Transverse colon (tissue), 4 donors: Measurements from ENCODE around the gene TTC38. TPM values are rescaled to one million over a fixed set of nuclear protein-coding genes. Genes with fewer than 3 reads are reported as not detected.

Experiments
- DNase-seq: peaks from one replicate; pipeline ENCODE4 v3.0.0-alpha.2; 2019
- H3K27ac ChIP-seq, 4 donors: fragments of 200-600 bp; sonication (generic); 2 replicates each; pipeline ENCODE4 v1.5.1; 2016 to 2018; ENCODE audit warnings: inconsistent platforms in 4 of 4
- H3K27me3 ChIP-seq: fragments of 200-600 bp; sonication (generic); 2 replicates; pipeline ENCODE4 v1.5.1; 2017; ENCODE audit warnings: inconsistent platforms
- H3K36me3 ChIP-seq, 4 donors: fragments of 200-600 bp; sonication (generic); 2 replicates each; pipeline ENCODE4 v1.5.1; 2017 to 2019; ENCODE audit warnings: inconsistent platforms in 4 of 4
- H3K4me1 ChIP-seq, 4 donors: fragments of 200-600 bp; sonication (generic); 2 replicates each; pipeline ENCODE4 v1.5.1; 2017 to 2020; ENCODE audit warnings: inconsistent platforms in 4 of 4
- H3K4me3 ChIP-seq, 4 donors: fragments of 200-600 bp; sonication (generic); 1 replicate in 1 of 4; 2 replicates in 3 of 4; pipeline versions ENCODE4 v1.5.1 to v1.6.1; 2017 to 2019; ENCODE audit warnings: inconsistent platforms in 4 of 4
- H3K9me3 ChIP-seq, 2 donors: fragments of 200-600 bp; sonication (generic); 2 replicates each; pipeline ENCODE4 v1.5.1; 2017 to 2019; ENCODE audit warnings: inconsistent platforms in 2 of 2
- EP300 ChIP-seq: sonication (generic); formaldehyde crosslinking; IDR thresholded peaks from one replicate; pipeline ENCODE4 v1.6.1; 2017; ENCODE audit warnings: antibody characterized with exemption, low read depth
- POLR2A ChIP-seq: fragments of 450-650 bp; IDR thresholded peaks from one replicate; pipeline ENCODE4 v1.6.1; 2016; ENCODE audit warnings: antibody characterized with exemption, mild to moderate bottlenecking, moderate library complexity
- POLR2AphosphoS5 ChIP-seq, 3 donors: sonication (generic); formaldehyde crosslinking; IDR thresholded peaks; one replicate each; pipeline ENCODE4 v1.6.1; 2016; ENCODE audit warnings: antibody characterized with exemption in 3 of 3
- WGBS, 2 donors: methylation state at CpG; one replicate each; pipeline ENCODE4 v1.1.5; 2018; ENCODE audit warnings: low coverage in 1 of 2; 5-methylcytosine and 5-hydroxymethylcytosine counted together
- in situ Hi-C, 4 donors: fragments of 200-750 bp; cut with MboI; loops; one replicate each; pipeline versions ENCODE4 v1.15.0 to v1.15.1; 2017; ENCODE audit warnings: low sequenced_read_pairs in 3 of 4, low pct_ligation_motif_present in 1 of 4, low pct_unique_long_range_greater_than_20kb in 1 of 4
- intact Hi-C: fragments of 100-400 bp; cut with DNase I; formaldehyde crosslinking; loops from one replicate; pipeline ENCODE4 v1.15.1; 2023; ENCODE audit warnings: low total_unique reads
- total RNA-seq, 4 donors: library from RNA; depleted of rRNA; stranded (reverse); fragments of >200 nt; gene quantifications; one replicate each; pipeline ENCODE4 v1.1.0, GENCODE V29; 2016
- TF ChIP-seq, protein P1 (sequence below), 5 experiments: fragments of 200-600 bp in 3 of 5; fragments of 450-650 bp in 2 of 5; sonication (generic) in 3 of 5; IDR thresholded peaks; 1 replicate in 2 of 5; 2 replicates in 3 of 5; pipeline ENCODE4 v1.5.1; 2016 to 2017; ENCODE audit warnings: antibody characterized with exemption in 5 of 5, inconsistent platforms in 3 of 5, mild to moderate bottlenecking in 2 of 5, moderate library complexity in 1 of 5

The TTC38 gene
- total RNA-seq, 4 donors from 2014 or later = 167 to 316 (median 292) TPM

DNA sequence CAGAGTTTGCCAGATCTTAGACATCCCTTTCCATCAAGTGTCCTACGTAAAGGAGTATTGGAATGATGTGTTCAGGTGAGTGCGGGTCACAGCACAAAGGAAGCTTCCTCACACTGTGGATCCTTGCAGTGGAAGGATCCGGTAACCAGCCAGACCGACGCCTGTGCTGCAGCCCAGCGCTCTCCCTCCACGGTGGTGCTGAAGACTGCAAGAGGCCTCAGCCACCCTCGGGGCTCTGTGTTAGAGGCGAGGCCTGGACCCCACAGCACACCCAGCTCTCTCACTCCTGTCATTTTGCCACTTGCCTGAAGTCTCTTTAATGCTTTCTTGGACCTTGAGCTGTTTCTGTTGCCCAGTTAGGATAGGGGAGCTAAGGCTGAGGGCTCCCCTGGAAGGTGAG is 70.1 kb downstream of the TTC38 start:
- no peak for DNase-seq
- TF ChIP-seq POLR2AphosphoS5 (IDR thresholded peaks at IDR 0.05) (no peak), POLR2A (no peak), EP300 (no peak)
- TF ChIP-seq, protein P1, sequence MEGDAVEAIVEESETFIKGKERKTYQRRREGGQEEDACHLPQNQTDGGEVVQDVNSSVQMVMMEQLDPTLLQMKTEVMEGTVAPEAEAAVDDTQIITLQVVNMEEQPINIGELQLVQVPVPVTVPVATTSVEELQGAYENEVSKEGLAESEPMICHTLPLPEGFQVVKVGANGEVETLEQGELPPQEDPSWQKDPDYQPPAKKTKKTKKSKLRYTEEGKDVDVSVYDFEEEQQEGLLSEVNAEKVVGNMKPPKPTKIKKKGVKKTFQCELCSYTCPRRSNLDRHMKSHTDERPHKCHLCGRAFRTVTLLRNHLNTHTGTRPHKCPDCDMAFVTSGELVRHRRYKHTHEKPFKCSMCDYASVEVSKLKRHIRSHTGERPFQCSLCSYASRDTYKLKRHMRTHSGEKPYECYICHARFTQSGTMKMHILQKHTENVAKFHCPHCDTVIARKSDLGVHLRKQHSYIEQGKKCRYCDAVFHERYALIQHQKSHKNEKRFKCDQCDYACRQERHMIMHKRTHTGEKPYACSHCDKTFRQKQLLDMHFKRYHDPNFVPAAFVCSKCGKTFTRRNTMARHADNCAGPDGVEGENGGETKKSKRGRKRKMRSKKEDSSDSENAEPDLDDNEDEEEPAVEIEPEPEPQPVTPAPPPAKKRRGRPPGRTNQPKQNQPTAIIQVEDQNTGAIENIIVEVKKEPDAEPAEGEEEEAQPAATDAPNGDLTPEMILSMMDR (IDR thresholded peaks at IDR 0.05) = no peak
- Histone ChIP-seq H3K4me1 (peaks cover 7 to 15% (median 10%) of the 10 kb centered on the region in 4 donors), H3K27ac (no peak overlapping the region), H3K4me3 (no peak overlapping the region), H3K36me3 (peaks cover 0 to 40% (median 10%) of the 10 kb centered on the region in 4 donors), H3K27me3 (no peaks in the 10 kb centered on the region), H3K9me3 (no peaks in the 10 kb centered on the region)
- WGBS, 2 donors = 83% methylated on average over 9 of the region's 9 CpGs; no CpG with 5 or more reads in 1 of the 2 donors
- in situ Hi-C loops (no loop called here), intact Hi-C loops (no loop called here)

DNA sequence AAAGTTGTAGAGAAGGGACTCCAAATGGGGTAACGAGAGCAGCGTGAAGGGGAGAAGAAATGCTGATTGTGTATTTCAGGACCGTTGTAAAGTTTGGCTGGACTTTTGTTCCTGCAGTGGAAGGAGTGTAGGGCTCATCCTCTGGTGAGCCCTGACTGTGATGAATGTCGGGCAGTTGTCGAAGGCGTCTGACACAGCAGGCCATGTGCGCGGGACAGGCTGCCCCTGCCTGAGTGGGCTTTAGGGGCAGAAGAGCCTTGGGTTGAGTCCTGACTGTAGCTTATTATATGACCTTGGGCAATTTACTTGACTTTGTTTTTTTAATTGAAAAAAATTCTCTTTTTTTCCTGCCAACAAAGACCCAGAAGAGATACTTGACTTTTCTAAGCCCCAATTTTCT is 70.8 kb downstream of the TTC38 start:
- H3K4me3 ChIP-seq = no peak overlapping the region
- no peaks in the 10 kb centered on the region for H3K9me3 ChIP-seq
- peaks cover 0 to 46% (median 10%) of the 10 kb centered on the region in 4 donors for H3K36me3 ChIP-seq
- no peak overlapping the region for H3K27ac ChIP-seq
- in situ Hi-C loops = no loop called here
- no peaks in the 10 kb centered on the region for H3K27me3 ChIP-seq
- intact Hi-C loops = no loop called here
- DNase-seq = no peak
- 90 to 92% methylated on average over 8 of the region's 8 CpGs for WGBS, 2 donors
- TF ChIP-seq POLR2AphosphoS5 (IDR thresholded peaks at IDR 0.05) (no peak), POLR2A (no peak), EP300 (no peak)
- TF ChIP-seq, protein P1 (IDR thresholded peaks at IDR 0.05) = no peak
- H3K4me1 ChIP-seq = peaks cover 7 to 15% (median 10%) of the 10 kb centered on the region in 4 donors

DNA sequence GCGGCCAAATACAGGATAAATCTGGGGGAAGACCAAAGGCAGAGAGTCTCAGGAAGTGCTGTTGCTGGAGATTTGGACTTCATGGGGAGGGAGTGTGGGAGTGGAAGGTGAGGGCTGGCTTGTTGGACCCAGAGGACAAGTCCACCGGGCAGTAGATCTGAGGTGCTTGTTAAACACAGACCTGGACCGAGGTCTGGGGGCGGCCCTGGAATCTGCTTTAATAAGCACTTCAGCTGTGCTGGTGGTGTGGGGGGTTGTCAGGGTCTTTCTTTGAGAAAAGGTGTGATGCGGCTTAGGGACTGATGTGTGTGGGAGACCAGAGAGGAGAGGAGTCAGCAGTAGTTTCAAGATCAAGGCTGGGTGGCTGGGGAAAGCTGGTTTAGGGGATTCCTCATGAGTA is 72.1 kb downstream of the TTC38 start:
- no peak for DNase-seq
- peaks cover 0 to 54% (median 13%) of the 10 kb centered on the region in 4 donors for H3K36me3 ChIP-seq
- peaks cover 7 to 13% (median 10%) of the 10 kb centered on the region in 4 donors for H3K4me1 ChIP-seq
- no peak overlapping the region for H3K4me3 ChIP-seq
- TF ChIP-seq, protein P1 (IDR thresholded peaks at IDR 0.05) = no peak
- TF ChIP-seq POLR2A = no peak
- no peak for TF ChIP-seq POLR2AphosphoS5 (IDR thresholded peaks at IDR 0.05)
- TF ChIP-seq EP300 = no peak
- no peaks in the 10 kb centered on the region for H3K27me3 ChIP-seq
- in situ Hi-C loops (loop anchor here in 1 of 4 donors (10.0 kb wide), 1 partner anchor 205 kb away; no protein-coding TSS in a partner anchor), intact Hi-C loops (no loop called here)
- no peaks in the 10 kb centered on the region for H3K9me3 ChIP-seq
- 91 to 94% methylated on average over 4 to 5 of the region's 5 CpGs for WGBS, 2 donors
- no peak overlapping the region for H3K27ac ChIP-seq

DNA sequence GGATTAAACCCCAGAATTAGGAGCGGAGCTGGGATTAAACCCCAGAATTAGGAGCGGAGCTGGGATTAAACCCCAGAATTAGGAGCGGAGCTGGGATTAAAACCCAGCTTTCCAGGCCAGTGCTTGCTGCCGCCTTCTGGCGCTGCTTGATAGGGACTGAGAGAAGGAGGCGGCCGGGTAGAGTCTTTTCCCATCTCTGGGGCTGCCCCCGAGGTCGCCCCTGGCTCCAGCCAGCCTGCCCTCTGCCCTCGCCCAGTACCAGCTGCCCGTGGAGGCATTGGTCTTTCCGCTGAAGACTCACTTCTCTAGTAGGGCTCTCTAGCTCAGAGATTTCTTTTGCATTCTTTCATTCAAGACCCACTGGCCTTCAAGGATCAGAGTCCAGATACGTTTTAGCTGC is 72.9 kb downstream of the TTC38 start:
- no peak overlapping the region for H3K27ac ChIP-seq
- H3K27me3 ChIP-seq = no peaks in the 10 kb centered on the region
- intact Hi-C loops (no loop called here), in situ Hi-C loops (loop anchor here in 1 of 4 donors (10.0 kb wide), 1 partner anchor 204 kb away; no protein-coding TSS in a partner anchor)
- DNase-seq = no peak
- H3K4me3 ChIP-seq = no peak overlapping the region
- no peak for TF ChIP-seq POLR2AphosphoS5 (IDR thresholded peaks at IDR 0.05)
- TF ChIP-seq POLR2A = no peak
- TF ChIP-seq EP300 = no peak
- TF ChIP-seq, protein P1 (IDR thresholded peaks at IDR 0.05) = no peak
- H3K4me1 ChIP-seq = peaks cover 7 to 11% (median 9%) of the 10 kb centered on the region in 4 donors
- peaks cover 0 to 62% (median 17%) of the 10 kb centered on the region in 4 donors for H3K36me3 ChIP-seq
- 63 to 91% methylated on average over 1 to 13 of the region's 13 CpGs for WGBS, 2 donors
- H3K9me3 ChIP-seq = no peaks in the 10 kb centered on the region

Other genes starting within 250 kb of the TTC38 start
- 10 to 100 TPM; 52.0 to 88.1 (median 74.7) TPM for gene PPARA, start 117.5 kb upstream of the TTC38 start, total RNA-seq
- gene CDPF1, start 17.7 kb upstream of the TTC38 start, total RNA-seq = 10 to 100 TPM in 1 of 4 donors, 1 to 10 TPM in 2, not detected in 1; 8.2 to 11.9 (median 9.0) TPM
- under 1 TPM in 1 of 4 donors, not detected in 3; 0.27 TPM for gene PKDREJ, start 4.7 kb upstream of the TTC38 start, total RNA-seq
- gene GTSE1, start 28.9 kb downstream of the TTC38 start, total RNA-seq = 1 to 10 TPM in 2 of 4 donors, under 1 TPM in 1, not detected in 1; 1.00 to 3.0 (median 1.2) TPM
- 10 to 100 TPM; 33.7 to 90.0 (median 38.5) TPM for gene TRMU, start 67.7 kb downstream of the TTC38 start, total RNA-seq